GM19035 (cell line): ENCODE measurements around the gene DIS3L2.
"Not testable (repeated sequence)": the region's sequence is repeated elsewhere in the genome, so short reads cannot be mapped to it uniquely, and the experiment has no call there.

ENCODE experiments used
- ATAC-seq: cut with Tn5 transposase; IDR thresholded peaks from one replicate; pipeline ENCODE4 v1.9.1; 2021; ENCODE audit not compliant: unreplicated experiment

The DIS3L2 gene

GRCh38 chr2:232316461-232317330 is 355.2 kb downstream of the DIS3L2 start:
- no peak for ATAC-seq

DNA sequence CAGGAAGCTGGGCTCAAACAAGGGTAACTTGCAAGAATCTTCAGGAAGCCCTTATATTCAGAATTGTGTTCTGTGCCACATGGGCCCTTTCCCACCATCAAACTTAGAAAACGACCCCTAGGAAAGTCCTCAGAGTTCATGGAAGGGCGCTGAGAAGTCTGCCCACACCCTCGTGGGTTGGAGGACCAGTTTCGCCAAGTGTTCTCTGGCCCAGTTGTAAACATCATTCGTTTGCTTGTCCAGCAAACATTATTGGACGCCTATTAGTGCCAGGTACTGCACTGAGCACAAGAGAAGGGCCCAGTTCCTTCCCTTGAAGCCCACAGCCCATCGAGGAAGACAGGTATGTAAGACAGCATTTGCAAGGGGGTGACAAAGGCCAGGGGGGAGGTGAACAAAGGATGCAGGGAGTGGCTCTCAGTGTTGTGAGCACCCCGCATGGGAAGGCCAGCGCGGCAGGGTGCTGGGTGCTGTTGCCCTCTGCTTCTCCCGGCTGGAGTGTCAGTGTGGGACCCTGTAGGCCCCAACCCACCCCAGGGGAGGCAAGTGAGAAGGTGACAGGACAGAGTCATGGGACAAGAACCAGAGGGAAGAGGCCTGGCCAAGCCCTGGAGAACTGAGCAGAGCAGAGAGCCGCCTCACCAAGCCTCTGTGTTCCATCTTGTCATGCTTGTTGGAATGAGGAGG is 356.8 kb downstream of the DIS3L2 start:
- ATAC-seq = no peak

GRCh38 chr2:232319067-232319802 is 357.7 kb downstream of the DIS3L2 start:
- no peak for ATAC-seq

DNA sequence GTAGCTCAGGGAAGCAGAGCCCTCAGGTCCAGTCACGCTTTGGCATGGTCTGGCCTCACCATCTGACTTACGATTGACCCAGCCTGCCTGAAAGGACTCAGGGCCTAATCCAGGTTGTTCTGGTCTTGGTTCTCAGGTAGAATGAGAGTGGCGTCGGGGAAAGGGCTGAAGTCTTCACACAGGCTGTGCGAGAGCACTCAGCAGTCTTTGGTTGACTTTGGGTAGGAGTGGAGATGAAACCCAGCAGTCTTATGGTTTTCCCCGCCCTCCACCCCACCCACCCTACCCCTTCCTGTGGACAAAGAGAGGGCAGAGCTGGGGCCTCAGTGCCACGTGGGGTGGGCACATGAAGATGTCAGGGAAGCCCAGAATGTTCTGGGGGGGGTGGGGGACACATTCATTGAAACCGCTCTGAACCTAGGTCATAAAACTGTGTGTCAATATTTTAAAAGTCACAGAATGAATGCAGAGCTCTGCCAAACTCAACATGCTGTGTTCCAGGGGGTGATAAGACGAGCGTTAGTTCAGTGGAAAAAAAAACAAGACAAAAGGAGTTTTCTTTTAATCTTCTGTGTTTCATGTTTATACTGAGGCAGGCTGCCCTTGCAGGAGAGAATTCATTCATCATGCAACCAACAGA is 358.4 kb downstream of the DIS3L2 start:
- no peak for ATAC-seq

- no peak for ATAC-seq
Observed at GRCh38 chr2:232320443-232320803, 358.9 kb downstream of the DIS3L2 start.

DNA sequence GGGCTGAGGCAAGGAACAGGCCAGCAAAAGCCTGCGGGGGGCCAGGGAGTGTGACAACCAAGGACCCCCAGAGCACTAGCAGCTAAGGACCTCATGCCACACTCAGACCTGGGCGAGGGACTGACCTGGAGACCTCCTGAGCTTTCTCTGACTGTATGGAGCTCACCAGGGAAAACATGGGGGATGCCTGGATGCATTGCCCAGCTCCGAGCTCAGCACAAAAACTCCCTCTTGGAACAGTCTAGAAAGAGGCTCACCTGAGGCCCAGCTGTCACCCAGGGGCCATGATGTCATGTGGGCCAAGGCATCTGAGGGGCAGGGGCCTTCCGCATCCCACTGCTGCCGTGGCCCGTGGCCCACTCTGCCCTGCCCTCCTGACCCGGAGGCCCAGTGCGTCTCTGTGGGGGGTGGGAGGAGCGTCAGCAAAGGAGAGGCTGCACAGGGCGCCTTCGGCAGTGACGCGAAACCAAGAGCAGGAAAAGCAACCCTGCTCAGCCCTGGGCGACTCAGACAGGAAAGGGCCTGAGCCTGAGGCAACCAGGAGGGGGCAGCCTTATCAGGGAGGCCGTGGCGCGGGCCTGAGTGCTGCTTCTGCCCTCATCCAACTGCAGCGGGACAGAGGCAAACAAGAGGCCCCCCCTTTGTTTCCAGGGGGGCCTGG is 359.8 kb downstream of the DIS3L2 start:
- ATAC-seq = no peak

DNA sequence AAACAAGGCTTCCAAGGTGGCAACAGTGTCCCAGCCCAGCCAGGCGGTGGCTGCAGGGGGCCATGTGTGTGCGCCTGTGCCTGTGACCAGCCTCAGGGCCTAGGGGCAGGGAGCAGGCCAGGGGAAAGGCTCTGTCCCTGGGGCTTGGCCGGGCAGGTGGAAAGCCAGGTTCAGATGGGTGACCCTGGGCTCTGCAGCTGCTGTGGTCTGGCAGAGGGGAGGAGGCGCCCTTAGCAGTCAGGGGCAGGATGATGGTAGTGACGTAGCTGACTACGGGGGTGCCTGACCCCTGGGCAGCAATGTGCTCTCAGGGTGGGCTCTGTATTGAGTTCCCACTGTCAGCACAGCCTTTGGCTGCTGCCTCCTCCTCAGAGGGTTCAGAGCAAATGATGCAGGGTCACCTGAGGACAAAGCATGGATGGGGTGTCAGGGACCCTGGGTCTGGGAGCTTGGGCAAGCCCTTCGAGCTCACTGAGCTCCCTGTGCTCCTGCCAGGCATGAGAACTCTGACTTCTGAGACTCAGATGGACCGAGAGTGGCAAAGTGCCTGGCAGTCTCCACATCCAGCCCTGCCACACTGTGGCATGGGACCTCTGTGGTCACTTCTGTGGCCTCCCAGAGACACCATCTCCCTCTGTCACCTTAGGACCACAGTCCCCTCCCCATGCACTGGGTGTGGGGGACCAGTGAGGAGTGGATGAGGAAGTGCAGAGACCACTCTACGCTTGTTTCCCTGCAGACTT is 360.5 kb downstream of the DIS3L2 start:
- ATAC-seq = no peak

- no peak for ATAC-seq
Observed at GRCh38 chr2:232322560-232323327, 361.2 kb downstream of the DIS3L2 start.

- ATAC-seq = no peak
Observed at GRCh38 chr2:232323328-232323650, 361.8 kb downstream of the DIS3L2 start.

- ATAC-seq = not testable (repeated sequence)
Observed at GRCh38 chr2:232323967-232324366, 362.5 kb downstream of the DIS3L2 start.

- no peak for ATAC-seq
Observed at GRCh38 chr2:232324778-232325177, 363.3 kb downstream of the DIS3L2 start.

DNA sequence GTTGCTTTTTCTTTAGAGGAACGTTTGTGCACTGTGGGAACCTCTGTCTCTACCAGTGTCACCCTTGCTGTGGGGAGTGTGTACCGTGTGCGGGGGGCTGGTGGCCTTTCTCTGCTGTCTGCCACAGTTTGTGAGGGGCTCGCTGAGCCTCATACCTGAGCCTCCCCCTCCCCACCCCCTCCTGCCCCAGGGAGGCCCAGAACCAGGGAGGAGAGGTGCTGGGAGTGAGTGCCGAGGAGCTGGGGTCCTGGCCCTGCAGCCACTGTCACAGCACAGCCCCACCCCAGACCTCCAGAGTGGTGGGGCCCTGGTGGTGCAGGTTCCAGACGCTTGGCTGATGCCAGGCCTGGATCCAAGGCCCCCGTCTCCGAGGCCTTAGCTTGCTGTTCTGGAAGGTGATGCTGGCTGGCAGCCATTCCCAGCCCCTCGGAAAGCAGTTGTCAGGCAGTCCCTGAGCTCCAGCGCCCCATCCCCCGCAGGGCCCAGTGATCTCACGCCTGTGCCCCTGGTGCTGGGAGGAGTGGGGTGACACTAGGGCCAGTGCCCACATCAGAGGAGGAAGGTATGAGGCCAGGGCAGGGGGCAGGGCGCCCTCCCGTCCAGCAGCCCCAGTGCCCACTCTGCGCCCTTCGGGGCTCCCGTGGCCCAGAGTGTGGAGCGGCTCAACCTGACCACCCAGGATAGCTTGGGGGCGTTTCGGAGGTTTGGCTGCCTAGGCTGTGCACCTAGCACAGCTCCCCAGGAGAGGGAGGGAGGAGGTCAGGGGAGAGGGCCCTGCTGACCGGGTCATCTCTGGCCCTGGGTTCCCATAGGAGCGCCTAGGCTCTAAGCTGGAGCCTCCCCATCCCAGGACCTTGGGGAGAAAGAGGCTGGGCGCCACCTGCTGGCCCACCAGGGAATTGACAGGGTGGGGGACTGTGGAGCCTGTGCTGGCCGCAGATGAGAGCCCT is 364.1 kb downstream of the DIS3L2 start:
- ATAC-seq = no peak

DNA sequence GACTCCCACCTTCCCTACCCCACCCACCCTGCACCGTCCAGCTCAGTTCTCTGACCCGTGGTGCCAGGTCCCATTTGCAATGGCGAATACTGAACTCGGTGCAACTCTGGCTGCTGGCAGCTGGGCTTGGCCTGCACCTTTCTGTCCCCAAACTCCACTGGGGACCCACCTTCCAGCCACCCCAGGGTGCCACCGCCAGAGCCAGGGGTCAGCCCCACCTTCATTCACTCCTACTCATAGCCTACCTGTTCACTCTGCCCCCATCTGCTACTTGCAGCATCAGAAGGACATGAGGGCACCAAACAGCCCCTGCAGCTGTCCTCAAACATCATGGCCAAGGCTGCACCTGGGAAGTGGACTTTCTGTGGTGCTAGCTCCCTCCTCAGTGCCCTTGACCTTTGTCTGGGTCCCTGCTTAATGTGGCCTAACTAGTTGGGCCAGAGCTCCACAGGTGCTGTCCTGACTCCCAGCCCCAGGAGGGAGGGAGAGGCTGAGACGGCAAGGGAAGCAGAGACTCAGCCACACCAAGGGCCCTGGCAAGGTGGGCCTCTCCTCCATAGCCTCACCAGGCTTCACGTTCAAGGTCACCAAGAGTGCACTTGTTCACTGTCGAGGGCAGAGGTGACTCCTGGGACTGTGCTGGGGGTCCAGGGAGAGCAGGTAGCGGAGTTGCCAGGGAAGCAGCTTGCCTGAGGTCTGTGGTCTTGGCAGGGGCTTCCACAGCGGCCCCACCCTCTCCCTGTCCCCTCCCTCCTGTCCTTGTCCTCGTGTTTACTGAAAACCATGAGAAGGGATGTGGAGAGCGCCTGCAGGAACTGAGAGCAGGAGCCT is 365.0 kb downstream of the DIS3L2 start:
- not testable (repeated sequence) for ATAC-seq

GRCh38 chr2:232327105-232328031 is 365.9 kb downstream of the DIS3L2 start:
- peak; percentile 49 for ATAC-seq

- ATAC-seq = no peak
Observed at GRCh38 chr2:232328032-232328422, 366.5 kb downstream of the DIS3L2 start.
